Stimulated activated CD4-positive, alpha-beta T cell treated with anti-CD3 and anti-CD28 coated beads, Interleukin-1b, Interleukin-23, amount 100 ng/mL, for 24 hours (primary cell): ENCODE results near the gene TBC1D23.
"Not testable (repeated sequence)": the region's sequence is repeated elsewhere in the genome, so short reads cannot be mapped to it uniquely, and the experiment has no call there.

Experiments used
- DNase-seq, 4 experiments: peaks; one replicate each; pipeline ENCODE4 v3.0.0-alpha.2; 2020; ENCODE audit warnings: low read depth in 4 of 4, low spot score in 1 of 4

The TBC1D23 gene

GRCh38 chr3:100340527-100340926, 79.7 kb downstream of the TBC1D23 start:
- no peak for DNase-seq

- DNase-seq, result no peak
Measured at GRCh38 chr3:100348727-100349126, 87.9 kb downstream of the TBC1D23 start.

- not testable (repeated sequence) for DNase-seq
Measured at GRCh38 chr3:100351770-100352169, 91.0 kb downstream of the TBC1D23 start.

- no peak for DNase-seq
Measured at GRCh38 chr3:100352296-100353231, 91.8 kb downstream of the TBC1D23 start.

- no peak for DNase-seq
Measured at GRCh38 chr3:100354850-100355249, 94.1 kb downstream of the TBC1D23 start.

GRCh38 chr3:100358413-100358812, 97.6 kb downstream of the TBC1D23 start:
- DNase-seq, result no peak

GRCh38 chr3:100359035-100359434, 98.2 kb downstream of the TBC1D23 start:
- no peak for DNase-seq

- no peak for DNase-seq
Measured at GRCh38 chr3:100360757-100361496, 100.1 kb downstream of the TBC1D23 start.

- no peak for DNase-seq
Measured at GRCh38 chr3:100361897-100362296, 101.1 kb downstream of the TBC1D23 start.

- DNase-seq, result no peak
Measured at GRCh38 chr3:100364421-100364820, 103.6 kb downstream of the TBC1D23 start.

GRCh38 chr3:100366424-100366823, 105.6 kb downstream of the TBC1D23 start:
- no peak for DNase-seq

- no peak for DNase-seq
Measured at GRCh38 chr3:100368441-100368840, 107.6 kb downstream of the TBC1D23 start.

- no peak for DNase-seq
Measured at GRCh38 chr3:100370756-100371155, 110.0 kb downstream of the TBC1D23 start.

GRCh38 chr3:100374521-100374920, 113.7 kb downstream of the TBC1D23 start:
- no peak for DNase-seq
